Activated CD4-positive, CD25-positive, alpha-beta regulatory T cell (primary cell): ENCODE measurements around the gene CD6.
A peak's percentile ranks its signal among the peaks of the same experiment; 100 is the strongest.

Experiments
- DNase-seq, 4 experiments: peaks; one replicate each; lab custom pipeline; 2025; lab: John Stamatoyannopoulos, UW

Gene CD6, protein sequence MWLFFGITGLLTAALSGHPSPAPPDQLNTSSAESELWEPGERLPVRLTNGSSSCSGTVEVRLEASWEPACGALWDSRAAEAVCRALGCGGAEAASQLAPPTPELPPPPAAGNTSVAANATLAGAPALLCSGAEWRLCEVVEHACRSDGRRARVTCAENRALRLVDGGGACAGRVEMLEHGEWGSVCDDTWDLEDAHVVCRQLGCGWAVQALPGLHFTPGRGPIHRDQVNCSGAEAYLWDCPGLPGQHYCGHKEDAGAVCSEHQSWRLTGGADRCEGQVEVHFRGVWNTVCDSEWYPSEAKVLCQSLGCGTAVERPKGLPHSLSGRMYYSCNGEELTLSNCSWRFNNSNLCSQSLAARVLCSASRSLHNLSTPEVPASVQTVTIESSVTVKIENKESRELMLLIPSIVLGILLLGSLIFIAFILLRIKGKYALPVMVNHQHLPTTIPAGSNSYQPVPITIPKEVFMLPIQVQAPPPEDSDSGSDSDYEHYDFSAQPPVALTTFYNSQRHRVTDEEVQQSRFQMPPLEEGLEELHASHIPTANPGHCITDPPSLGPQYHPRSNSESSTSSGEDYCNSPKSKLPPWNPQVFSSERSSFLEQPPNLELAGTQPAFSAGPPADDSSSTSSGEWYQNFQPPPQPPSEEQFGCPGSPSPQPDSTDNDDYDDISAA

DNA sequence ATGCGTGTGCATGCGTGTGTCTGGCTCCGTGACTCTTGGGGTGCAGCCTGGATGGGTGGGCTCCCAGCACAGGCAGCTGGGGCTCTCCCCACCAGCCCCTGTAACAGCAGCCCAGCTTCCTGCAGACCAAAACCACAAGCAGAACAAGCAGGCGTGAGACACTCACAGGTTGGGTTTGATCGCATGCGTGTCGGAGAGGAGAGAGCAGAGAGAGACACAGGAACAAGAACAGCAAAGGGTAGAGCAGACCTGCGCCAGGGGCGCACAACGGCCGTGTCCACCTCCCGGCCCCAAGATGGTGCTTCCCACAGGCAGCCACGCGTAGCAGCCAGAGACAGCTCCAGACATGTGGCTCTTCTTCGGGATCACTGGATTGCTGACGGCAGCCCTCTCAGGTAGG, at the start of gene CD6:
Gene CD6 (plus strand): TSS at position 161 of the 400 bp plus-strand sequence. CDS start 186 bp downstream, at position 347.
- peak in 3 of 4 experiments; percentile 21 to 42 (median 42) for DNase-seq

DNA sequence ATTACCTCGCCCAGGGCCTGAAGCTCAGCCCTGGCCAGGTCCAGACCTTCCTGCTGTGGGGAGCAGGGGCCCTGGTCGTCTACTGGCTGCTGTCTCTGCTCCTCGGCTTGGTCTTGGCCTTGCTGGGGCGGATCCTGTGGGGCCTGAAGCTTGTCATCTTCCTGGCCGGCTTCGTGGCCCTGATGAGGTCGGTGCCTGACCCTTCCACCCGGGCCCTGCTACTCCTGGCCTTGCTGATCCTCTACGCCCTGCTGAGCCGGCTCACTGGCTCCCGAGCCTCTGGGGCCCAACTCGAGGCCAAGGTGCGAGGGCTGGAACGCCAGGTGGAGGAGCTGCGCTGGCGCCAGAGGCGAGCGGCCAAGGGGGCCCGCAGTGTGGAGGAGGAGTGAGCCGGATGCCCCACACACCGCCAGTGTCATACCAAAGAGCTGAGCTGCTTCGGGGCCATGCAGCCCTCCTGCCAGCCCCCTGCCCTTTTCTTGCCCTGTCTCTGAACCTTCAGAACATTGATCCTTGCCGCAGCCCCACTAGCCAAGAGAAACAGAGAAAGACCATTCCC, 49.6 kb upstream of the CD6 start:
- DNase-seq = no peak

DNA sequence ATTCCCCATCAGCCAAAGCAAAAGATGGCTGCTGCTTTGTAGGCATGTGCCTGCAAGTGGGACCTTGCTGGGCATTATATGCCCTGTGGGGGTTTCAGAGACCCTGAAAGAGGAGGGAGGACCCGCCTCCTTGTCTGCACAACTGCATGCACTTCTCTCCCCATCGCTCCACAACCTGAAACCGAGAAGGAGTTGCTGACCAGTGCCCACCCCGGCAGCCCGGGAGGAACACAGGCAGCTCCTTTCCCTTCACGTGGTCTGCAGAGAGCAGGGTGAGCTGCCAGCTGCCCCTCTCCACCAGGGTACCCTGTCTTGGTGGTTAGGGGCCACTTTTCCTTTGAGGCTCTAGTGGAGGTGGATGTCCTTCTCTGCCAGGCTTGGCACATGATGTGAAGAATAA, 48.6 kb upstream of the CD6 start:
- no peak for DNase-seq

DNA sequence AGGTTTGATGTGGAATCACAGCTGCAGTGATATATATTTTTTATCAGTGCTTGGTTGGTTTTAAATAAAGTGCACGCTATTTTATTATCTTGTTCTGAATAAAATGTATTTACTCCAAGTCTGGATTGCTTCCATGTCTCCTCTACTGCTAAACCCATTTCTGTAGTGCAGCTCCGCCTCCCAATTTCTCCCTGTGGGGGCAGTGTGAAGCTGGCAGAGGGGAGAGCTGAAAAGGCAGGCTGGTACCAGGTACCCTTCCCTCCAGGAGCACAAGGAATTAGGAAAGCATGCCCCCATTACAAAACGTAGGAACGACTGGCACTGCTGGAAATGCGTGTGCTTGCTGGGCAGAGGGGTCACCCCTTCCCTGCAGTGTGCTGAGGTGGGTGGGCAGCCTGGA, 48.2 kb upstream of the CD6 start:
- DNase-seq = no peak

DNA sequence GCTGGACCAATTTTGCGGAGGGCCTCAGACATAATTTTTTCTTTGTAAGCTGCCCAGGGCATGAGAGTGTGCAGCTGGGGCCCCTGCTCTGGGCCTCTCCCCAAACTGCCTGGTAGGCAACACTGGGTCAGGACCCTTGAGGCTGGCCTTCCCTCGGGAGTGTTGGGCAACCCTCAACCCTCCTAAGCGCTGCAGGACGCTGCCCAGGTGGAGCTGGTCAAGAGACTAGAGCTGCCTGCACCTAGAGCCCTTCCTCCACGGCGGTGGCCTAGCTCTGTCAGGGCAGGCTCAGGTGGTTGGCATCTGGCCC, 47.7 kb upstream of the CD6 start:
- DNase-seq = no peak

DNA sequence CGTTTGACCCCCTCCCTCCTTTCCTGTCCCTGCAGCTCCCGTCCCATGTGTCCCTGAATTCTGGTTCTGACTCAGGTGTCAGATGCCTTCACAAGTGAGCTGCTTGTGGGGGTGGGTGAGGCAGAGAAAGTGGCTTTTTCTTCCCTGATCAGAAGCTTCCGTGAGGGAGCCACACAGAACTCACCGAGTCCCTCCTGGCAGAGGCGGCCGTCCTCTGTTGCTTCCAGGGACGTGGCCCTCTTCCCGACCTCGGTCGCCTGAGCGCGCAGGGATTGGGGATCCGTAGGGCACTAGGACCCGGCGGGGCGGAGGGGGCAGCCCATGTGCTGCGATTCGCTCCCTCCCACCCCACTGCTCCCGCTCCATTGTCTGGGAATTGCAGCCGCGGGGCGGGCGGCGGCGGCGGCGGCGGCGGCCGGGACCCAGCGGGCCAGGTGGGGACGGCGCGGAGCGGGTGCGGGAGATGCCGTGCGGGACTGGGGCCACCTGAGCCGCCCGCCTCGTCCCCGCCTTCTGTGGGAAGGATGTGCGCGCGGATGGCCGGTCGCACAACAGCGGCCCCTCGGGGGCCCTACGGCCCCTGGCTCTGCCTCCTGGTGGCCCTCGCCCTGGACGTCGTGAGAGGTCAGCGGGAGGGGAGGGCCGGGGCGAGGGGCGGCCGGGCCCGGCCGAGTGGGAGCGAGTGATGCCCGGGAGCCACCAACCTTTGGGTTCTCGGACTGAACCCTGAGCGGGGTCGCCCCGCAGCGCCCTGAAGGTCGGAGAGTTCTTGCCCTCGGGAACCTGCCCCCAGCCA, 47.2 kb upstream of the CD6 start, which contains the start of gene TMEM132A:
Gene TMEM132A (plus strand): TSS at position 351 of the 796 bp plus-strand sequence. CDS start 174 bp downstream, at position 525.
- no peak for DNase-seq

DNA sequence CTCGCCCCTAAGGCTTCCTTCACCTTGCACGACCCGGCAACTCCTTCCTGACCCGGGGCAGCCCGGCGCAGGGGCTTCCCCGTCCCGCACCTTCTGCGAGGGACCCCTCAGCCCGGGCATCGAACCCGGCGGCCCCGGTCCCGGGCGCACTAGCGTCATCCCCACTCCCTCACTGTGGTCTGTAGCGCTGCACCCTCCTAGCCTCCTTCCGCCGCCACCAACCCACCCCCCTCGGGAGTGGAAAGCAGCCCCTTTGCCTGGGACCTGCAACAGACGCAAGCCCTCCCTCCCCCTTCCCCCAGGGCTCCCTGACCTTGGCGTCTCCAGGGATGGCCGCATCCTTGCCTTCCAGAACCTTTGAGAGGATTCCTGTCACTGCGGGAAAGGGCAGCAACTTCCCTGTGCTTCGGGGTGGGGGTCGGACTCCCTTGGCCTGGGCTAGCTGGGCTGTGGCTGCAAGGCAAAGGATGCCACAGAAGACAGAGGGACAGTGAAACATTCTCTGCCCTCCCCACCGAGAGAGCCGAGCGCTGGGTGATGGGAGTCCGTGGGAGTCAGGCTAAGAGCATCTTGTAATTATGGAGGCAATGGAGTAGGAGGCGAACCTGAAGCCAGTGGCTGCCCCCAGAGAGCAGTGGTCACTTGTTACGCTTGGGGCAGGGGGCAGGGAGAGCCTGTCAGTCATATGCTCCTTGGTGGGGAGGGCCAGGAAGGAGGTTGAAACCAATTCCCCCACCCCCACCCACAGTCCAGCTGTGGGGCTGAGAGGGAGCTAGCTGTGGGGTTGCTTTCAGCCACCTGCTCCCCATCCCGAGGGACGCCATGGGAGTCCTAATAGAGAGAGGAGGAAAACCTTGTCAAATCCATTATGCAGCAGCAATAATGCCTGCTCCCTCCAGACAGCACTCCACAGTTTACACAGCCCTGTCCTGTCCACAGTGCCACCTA, 46.3 kb upstream of the CD6 start:
- no peak for DNase-seq

DNA sequence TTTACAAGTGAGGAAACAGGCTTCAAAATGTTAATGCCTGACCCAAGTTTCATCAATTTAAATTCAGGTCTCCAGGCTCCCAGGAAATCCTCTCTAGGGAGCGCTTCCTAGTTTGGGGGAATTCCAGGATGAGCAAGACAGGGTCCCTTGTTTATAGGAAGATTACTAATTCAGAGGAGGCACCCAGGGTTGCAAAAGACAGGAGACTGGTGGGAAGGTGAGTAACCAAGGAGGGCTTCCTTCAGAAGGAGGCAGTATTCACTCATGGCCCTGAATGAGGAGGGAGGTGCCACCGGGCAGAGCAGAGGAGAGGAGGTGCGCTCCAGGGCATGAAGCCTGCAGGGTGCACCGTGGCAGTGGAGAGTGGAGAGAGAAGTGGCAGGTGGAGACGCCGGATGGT, 45.6 kb upstream of the CD6 start:
- no peak for DNase-seq

DNA sequence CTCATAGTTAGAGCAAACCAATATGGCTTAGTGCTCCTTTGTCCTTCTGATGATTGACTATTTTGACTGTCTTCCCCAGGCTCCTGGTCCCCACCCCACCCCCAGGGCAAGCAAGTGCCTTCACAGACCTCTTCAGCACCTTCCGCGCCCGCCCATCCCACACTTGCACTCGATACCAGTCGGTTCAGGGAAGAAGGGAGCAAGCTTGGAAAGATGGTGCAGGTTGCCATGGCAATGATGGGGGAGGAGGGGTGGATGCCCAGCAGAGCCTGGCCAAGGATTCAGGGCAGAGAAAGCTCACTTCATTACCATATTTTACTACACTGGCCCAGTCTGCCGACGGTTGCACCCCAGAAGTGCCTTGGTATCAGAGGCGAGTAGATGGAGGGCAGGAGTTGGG, 45.0 kb upstream of the CD6 start:
- no peak for DNase-seq

DNA sequence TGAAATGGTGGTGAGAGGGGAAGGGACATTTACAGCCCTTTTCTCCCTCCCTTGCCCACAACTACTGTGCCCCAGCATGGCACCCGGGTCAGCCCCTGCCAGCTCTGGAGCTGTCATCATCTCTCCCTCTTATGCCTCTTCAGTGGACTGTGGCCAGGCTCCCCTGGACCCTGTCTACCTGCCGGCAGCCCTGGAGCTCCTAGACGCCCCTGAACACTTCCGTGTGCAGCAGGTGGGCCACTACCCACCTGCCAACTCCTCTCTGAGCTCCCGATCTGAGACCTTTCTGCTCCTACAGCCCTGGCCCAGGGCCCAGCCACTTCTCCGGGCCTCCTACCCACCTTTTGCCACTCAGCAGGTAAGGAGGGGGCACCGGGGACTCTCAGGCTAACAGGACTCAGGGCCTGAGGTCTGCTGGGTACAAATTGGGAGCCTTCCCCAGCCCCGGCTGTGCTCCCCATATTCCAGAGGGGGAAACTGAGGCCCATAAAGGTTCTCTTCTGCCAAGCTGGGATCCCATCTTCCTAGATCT, 44.4 kb upstream of the CD6 start:
- no peak for DNase-seq

DNA sequence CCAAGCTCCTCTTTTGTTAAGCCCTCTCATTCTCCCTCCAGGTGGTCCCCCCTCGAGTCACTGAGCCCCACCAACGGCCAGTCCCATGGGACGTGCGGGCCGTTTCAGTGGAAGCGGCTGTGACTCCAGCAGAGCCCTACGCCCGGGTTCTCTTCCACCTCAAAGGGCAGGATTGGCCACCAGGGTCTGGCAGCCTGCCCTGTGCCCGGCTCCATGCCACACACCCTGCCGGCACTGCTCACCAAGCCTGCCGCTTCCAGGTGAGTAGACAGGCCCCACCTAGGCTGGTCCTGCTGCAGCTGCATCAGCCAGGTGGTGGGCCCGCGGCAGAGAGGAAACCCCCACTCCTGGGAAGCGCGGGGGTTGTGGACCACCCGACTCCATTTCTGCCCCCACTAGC, 43.9 kb upstream of the CD6 start:
- DNase-seq = no peak

DNA sequence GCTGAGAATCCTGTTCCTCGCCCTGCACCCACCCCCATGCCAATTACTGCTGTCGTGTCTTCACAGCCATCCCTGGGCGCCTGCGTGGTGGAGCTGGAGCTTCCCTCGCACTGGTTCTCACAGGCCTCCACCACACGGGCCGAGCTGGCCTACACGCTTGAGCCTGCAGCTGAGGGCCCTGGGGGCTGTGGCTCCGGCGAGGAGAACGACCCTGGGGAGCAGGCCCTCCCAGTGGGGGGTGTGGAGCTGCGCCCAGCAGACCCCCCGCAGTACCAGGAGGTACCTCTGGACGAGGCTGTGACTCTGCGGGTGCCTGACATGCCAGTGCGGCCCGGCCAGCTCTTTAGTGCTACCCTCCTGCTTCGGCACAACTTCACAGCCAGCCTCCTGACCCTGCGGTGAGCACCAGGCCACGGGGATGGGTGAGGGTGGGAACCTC, 42.9 kb upstream of the CD6 start:
- DNase-seq = no peak

DNA sequence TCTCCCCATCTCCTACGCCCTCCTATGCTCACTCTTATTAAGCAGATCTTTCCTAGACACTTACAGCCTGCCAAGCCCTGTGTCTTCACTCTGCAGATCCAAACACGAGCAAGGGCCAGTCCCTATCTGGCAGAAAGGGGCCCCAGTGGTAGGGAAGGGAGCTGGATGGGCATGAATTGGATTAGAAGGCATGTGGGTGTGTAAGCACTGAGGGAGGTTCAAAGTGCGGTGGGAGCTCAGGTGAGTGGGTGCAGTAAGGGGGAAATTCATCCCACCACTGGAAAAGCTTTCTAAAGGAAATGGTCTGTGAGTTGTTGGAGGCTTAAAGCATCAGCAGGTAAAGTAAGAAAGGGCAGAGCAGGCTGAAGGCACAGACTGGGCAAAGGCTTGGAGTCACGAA, 41.7 kb upstream of the CD6 start:
- no peak for DNase-seq

DNA sequence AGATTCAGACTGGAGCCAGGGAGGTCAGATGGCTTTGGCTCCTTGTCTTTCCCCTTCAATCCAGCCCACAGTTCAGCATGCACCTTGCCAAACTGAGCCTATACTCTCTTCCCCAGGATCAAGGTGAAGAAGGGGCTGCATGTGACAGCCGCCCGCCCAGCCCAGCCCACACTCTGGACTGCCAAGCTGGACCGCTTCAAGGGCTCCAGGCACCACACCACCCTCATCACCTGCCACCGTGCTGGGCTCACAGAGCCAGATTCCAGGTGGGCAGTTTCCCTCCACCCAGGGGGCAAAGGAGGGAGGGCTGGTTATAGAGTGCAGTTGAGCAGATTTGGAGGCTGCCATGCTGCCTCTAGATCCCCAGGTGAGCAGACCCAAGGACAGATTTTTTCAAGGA, 41.1 kb upstream of the CD6 start:
- no peak for DNase-seq

DNA sequence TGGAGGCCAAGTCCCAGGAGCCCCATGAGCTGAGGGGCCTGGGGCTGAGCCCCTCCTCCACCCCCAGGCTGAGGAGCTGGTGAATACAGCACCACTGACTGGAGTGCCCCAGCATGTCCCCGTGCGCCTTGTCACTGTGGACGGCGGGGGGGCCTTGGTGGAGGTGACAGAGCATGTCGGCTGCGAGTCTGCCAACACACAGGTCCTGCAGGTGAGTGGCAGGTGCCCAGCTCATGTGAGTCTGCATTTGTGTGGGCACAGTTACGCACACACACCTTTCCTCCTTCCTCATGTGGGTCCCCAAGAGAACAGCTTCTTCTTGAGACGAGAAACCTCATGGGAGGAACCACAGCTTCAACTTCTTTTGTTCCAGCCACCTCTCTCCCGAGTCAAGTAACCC, 39.6 kb upstream of the CD6 start:
- DNase-seq = no peak

DNA sequence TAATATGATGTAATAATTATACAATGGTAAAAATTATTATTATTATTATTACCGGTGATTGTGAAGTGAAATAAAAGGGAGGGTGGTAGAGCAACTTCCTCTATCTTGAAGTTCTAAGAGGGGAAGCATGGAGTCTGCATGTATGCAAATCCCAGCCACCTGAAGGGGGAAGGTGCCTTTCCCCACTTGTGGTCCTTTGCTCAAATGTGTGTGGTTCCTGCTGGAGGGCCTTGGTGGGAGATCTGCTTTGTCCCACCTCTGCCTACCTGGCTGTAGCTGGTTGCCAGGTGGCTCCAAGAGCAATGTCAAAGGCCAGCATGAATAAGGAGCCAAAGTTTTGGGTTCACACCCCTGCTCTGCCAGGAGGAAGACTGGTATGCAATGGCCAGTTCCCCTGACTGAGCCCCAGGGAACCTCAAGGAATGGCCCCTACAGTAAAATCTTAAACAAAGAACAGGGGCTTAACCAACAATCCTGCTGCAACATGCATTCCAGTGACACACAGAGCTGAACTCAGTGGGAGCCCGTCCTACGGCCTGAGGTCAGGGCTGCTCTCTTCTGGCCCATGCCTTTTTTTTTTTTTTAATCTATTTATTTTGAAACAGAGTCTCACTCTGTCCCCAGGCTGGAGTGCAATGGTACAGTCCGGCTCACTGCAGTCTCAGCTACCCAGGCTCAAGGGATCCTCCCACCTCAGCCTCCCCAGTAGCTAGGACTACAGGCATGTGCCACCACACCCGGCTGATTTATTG, 38.7 kb upstream of the CD6 start:
- DNase-seq = no peak

DNA sequence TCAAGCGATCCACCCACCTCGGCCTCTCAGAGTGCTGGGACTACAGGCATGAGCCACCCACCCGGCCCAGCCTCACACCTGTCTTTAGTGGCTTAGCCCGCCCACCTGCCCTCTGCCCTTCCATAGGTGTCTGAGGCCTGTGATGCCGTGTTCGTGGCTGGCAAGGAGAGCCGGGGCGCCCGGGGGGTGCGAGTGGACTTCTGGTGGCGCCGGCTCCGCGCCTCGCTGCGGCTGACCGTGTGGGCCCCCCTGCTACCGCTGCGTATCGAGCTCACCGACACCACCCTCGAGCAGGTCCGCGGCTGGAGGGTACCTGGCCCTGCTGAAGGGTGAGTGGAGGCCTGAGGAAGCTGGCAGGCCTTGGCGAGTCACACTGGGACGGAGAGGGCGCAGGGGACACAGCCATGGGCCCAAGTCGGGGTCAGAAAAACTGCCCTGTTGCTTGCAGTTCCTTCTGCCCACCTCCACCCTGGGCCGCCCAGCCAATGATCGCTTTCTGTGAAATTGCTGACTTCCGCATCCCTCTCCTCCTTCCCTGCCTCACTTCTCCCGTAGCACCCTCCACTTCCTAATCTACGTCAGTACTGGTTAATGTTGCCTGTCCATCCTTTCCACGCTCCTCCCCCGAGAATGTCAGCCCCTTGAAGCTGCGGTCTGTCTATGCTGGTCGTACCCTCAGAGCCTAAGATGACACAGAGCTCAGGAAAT, 37.9 kb upstream of the CD6 start:
- DNase-seq = no peak

DNA sequence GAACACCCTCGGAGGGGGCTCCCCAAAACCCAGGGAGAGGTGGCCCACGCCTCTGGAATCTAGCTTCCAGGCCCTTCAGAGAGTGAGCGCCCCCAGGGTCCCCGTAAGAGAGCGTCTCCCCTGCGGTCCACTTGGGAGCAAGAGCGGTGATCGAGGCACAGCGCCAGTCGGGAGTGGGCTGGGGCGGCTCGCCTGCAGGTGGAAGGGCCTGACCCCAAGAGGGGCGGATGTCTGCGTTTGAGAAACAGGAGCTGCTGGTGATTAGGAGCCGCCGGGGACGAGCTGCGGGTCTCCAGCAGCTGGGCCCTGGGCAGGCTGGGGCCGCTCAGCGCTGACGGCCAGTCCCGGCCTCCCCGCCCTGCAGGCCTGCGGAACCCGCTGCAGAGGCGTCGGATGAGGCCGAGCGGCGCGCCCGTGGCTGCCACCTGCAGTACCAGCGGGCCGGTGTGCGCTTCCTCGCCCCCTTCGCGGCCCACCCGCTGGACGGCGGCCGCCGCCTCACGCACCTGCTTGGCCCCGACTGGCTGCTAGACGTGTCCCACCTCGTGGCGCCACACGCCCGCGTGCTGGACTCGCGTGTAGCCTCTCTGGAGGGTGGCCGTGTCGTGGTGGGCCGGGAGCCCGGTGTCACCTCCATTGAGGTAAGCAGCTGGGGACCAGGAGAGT, 37.2 kb upstream of the CD6 start:
- DNase-seq = no peak
